Measurements from ENCODE around the gene ENDOU.

DNA sequence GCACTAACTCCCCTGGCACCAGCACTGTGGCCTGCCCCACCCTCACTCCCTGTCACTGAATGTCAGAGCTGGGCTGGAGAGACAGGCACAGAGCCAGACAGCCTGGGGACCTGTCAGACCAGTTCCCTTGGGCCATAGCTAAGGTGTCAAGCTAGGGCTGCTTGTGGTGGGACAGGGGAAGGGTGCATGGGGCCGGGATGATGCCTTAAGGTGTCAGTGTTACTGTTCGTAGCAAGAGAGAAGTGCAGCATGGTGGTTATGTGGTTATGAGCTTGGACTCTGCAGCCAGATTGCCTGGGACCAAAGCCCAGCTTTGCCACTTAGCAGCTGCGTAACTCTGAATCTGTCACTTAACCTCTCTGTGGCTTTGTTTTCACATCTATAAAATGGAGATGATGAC is 29.6 kb upstream of the ENDOU start:
- TF ChIP-seq CTCF (IDR thresholded peaks at IDR 0.05) (no peak), POLR2AphosphoS5 (IDR thresholded peaks at IDR 0.05) (peak in 2 of 3 donors; percentile 46 to 67), EP300 (IDR thresholded peaks at IDR 0.05) (no peak)

Data from stomach (tissue), 4 donors.